H1 (cell line): Measurements from ENCODE around the gene ADAT3. TPM values are rescaled to one million over a fixed set of nuclear protein-coding genes. Genes with fewer than 3 reads are reported as not detected.

Experiments
- CTCF ChIA-PET: fragments of 300-600 bp; sonication (Branson Sonifier 250); formaldehyde crosslinking; loops from one replicate; lab custom pipeline; 2021; ENCODE audit not compliant: partially characterized antibody; lab: Charles Lee
- POLR2A ChIA-PET: fragments of 300-600 bp; sonication (Branson Sonifier 250); formaldehyde crosslinking; loops from one replicate; lab custom pipeline; 2021; ENCODE audit warnings: inconsistent platforms; ENCODE audit not compliant: partially characterized antibody; lab: Charles Lee
- DNase-seq, 2 experiments: peaks; one replicate each; pipeline versions ENCODE4 v3.0.0 to v3.0.0-alpha.2; 2010 to 2022; ENCODE audit warnings: low spot score in 2 of 2, low read depth in 1 of 2, mixed read lengths in 1 of 2
- FAIRE-seq: peaks from 2 replicates; lab custom pipeline; 2011; peaks lifted over from hg19 to GRCh38; lab: Jason Lieb, UNC
- H2AFZ ChIP-seq: 2 replicates; pipeline ENCODE4 v1.8.1; 2012; ENCODE audit warnings: low read length, inconsistent platforms
- H2AK5ac ChIP-seq: 2 replicates; pipeline ENCODE4 v1.6.1; 2013; ENCODE audit warnings: low read depth, low read length
- H2BK120ac ChIP-seq: replicated peaks from 2 replicates; pipeline ENCODE3; 2013; ENCODE audit warnings: low read depth, low read length, inconsistent platforms
- H2BK12ac ChIP-seq: 2 replicates; pipeline ENCODE4 v1.6.1; 2013; ENCODE audit warnings: low read depth, low read length
- H2BK15ac ChIP-seq: 2 replicates; pipeline ENCODE4 v1.6.1; 2013; ENCODE audit warnings: low read length
- H2BK20ac ChIP-seq: 2 replicates; pipeline ENCODE4 v1.6.1; 2013; ENCODE audit warnings: low read length
- H2BK5ac ChIP-seq: 2 replicates; pipeline ENCODE4 v1.6.1; 2013; ENCODE audit warnings: low read depth, low read length
- H3K14ac ChIP-seq: 2 replicates; pipeline ENCODE4 v1.6.1; 2013; ENCODE audit warnings: inconsistent platforms; ENCODE audit not compliant: insufficient read length
- H3K18ac ChIP-seq: 2 replicates; pipeline ENCODE4 v1.6.1; 2013; ENCODE audit warnings: low read length; ENCODE audit errors: extremely low read depth
- H3K23ac ChIP-seq: 2 replicates; pipeline ENCODE4 v1.6.1; 2013; ENCODE audit warnings: inconsistent platforms; ENCODE audit not compliant: insufficient read length
- H3K23me2 ChIP-seq: 2 replicates; pipeline ENCODE4 v1.6.1; 2013; ENCODE audit warnings: low read depth, low read length
- H3K27ac ChIP-seq: 2 replicates; pipeline ENCODE4 v1.6.1; 2011; ENCODE audit warnings: low read depth, low read length, inconsistent platforms
- H3K27me3 ChIP-seq, 4 experiments: replicated peaks in 1 of 4; 1 replicate in 1 of 4; 2 replicates in 3 of 4; pipeline versions ENCODE4 v1.6.1 to v1.8.1; 2011 to 2013; ENCODE audit warnings: low read length in 3 of 4, mild to moderate bottlenecking in 3 of 4, inconsistent platforms in 2 of 4, mixed read lengths in 2 of 4, moderate library complexity in 1 of 4; ENCODE audit not compliant: control insufficient read depth in 3 of 4, insufficient read depth in 3 of 4; ENCODE audit errors: extremely low read depth in 1 of 4
- H3K36me3 ChIP-seq, 4 experiments: 2 replicates each; pipeline versions ENCODE4 v1.6.1 to v1.8.1; 2011 to 2013; ENCODE audit warnings: mild to moderate bottlenecking in 4 of 4, low read length in 3 of 4, moderate library complexity in 2 of 4, control low read depth in 1 of 4, inconsistent platforms in 1 of 4; ENCODE audit not compliant: insufficient read depth in 4 of 4, control insufficient read depth in 2 of 4
- H3K4ac ChIP-seq: replicated peaks from 2 replicates; pipeline ENCODE3; 2013; ENCODE audit warnings: low read length, low read depth, mixed read lengths, inconsistent platforms; ENCODE audit not compliant: insufficient read length
- H3K4me1 ChIP-seq, 4 experiments: replicated peaks in 1 of 4; 1 replicate in 1 of 4; 2 replicates in 3 of 4; pipeline versions ENCODE4 v1.6.1 to v1.8.1; 2011 to 2013; ENCODE audit warnings: low read length in 3 of 4, inconsistent platforms in 2 of 4, mixed read lengths in 1 of 4; ENCODE audit not compliant: insufficient read depth in 4 of 4, control insufficient read depth in 3 of 4
- H3K4me2 ChIP-seq, 2 experiments: 2 replicates each; pipeline versions ENCODE4 v1.6.1 to v1.8.1; 2011 to 2013; ENCODE audit warnings: low read depth in 2 of 2, low read length in 2 of 2, control low read depth in 1 of 2, inconsistent platforms in 1 of 2, mild to moderate bottlenecking in 1 of 2; ENCODE audit not compliant: insufficient read depth in 1 of 2
- H3K4me3 ChIP-seq, 4 experiments: fragments of 200-600, 300-600 bp in 1 of 4; sonication (generic), shearing (Covaris generic), sonication (Bioruptor Twin) in 1 of 4; 2 replicates each; pipeline versions ENCODE4 v1.5.1 to v1.8.1; 2011 to 2016; ENCODE audit warnings: low read length in 4 of 4, low read depth in 3 of 4, control low read depth in 2 of 4, inconsistent platforms in 2 of 4, mild to moderate bottlenecking in 2 of 4, mixed read lengths in 1 of 4, moderate library complexity in 1 of 4; ENCODE audit not compliant: insufficient read depth in 2 of 4; ENCODE audit errors: extremely low read depth in 1 of 4
- H3K56ac ChIP-seq: replicated peaks from 2 replicates; pipeline ENCODE3; 2013; ENCODE audit warnings: low read depth, mild to moderate bottlenecking, mixed read lengths, low read length, inconsistent platforms; ENCODE audit not compliant: insufficient read length
- H3K79me1 ChIP-seq: 2 replicates; pipeline ENCODE4 v1.6.1; 2013; ENCODE audit warnings: low read depth, low read length, control low read depth
- H3K79me2 ChIP-seq, 2 experiments: 2 replicates each; pipeline versions ENCODE4 v1.6.1 to v1.8.1; 2012 to 2013; ENCODE audit warnings: low read length in 2 of 2, mild to moderate bottlenecking in 2 of 2, inconsistent platforms in 1 of 2; ENCODE audit not compliant: insufficient read depth in 2 of 2, control insufficient read depth in 1 of 2
- H3K9ac ChIP-seq, 4 experiments: replicated peaks in 1 of 4; 1 replicate in 1 of 4; 2 replicates in 3 of 4; pipeline versions ENCODE4 v1.6.1 to v1.8.1; 2011 to 2013; ENCODE audit warnings: low read depth in 3 of 4, low read length in 3 of 4, control low read depth in 2 of 4, mild to moderate bottlenecking in 2 of 4, moderate library complexity in 2 of 4, inconsistent platforms in 1 of 4; ENCODE audit errors: extremely low read depth in 1 of 4
- H3K9me3 ChIP-seq, 2 experiments: 2 replicates each; pipeline versions ENCODE4 v1.6.1 to v1.8.1; 2012 to 2013; ENCODE audit warnings: mild to moderate bottlenecking in 2 of 2, moderate library complexity in 2 of 2, control low read depth in 1 of 2, inconsistent platforms in 1 of 2, low read depth in 1 of 2, low read length in 1 of 2, mixed read lengths in 1 of 2; ENCODE audit not compliant: insufficient read depth in 2 of 2
- H4K20me1 ChIP-seq, 2 experiments: replicated peaks in 1 of 2; 2 replicates each; pipeline versions ENCODE3 to v1.8.1; 2011 to 2013; ENCODE audit warnings: inconsistent platforms in 2 of 2, low read length in 2 of 2, mild to moderate bottlenecking in 1 of 2; ENCODE audit not compliant: insufficient read depth in 2 of 2, control insufficient read depth in 1 of 2
- H4K5ac ChIP-seq: 2 replicates; pipeline ENCODE4 v1.6.1; 2013; ENCODE audit warnings: low read length, low read depth, mixed read lengths, inconsistent platforms; ENCODE audit not compliant: insufficient read length
- H4K8ac ChIP-seq: 2 replicates; pipeline ENCODE4 v1.8.0; 2013; ENCODE audit warnings: mild to moderate bottlenecking, moderate library complexity, low read length, inconsistent platforms; ENCODE audit not compliant: insufficient read depth; ENCODE audit errors: extremely low read depth
- H4K91ac ChIP-seq: replicated peaks from 2 replicates; pipeline ENCODE3; 2013; ENCODE audit warnings: low read length, mixed read lengths, inconsistent platforms; ENCODE audit not compliant: insufficient read length
- BACH1 ChIP-seq: IDR thresholded peaks from 2 replicates; pipeline ENCODE4 v1.6.1; 2012; ENCODE audit warnings: low read length, improper control_type of control experiment
- BRCA1 ChIP-seq: IDR thresholded peaks from 2 replicates; pipeline ENCODE4 v1.6.1; 2012; ENCODE audit warnings: low read depth, low read length, improper control_type of control experiment
- SIRT6 ChIP-seq: IDR thresholded peaks from one replicate; pipeline ENCODE4 v1.7.1; 2012; ENCODE audit warnings: low read length, inconsistent platforms
- SRF ChIP-seq: IDR thresholded peaks from 2 replicates; pipeline ENCODE4 v1.6.1; 2011; ENCODE audit warnings: mild to moderate bottlenecking, low read depth, low read length, moderate library complexity
- YY1 ChIP-seq: IDR thresholded peaks from 2 replicates; pipeline ENCODE4 v1.6.1; 2011; ENCODE audit warnings: low read depth, mild to moderate bottlenecking, low read length
- WGBS, 2 experiments: shearing (Covaris generic) in 1 of 2; methylation state at CpG; one replicate each; pipeline versions ENCODE4 v1.1.6 to v1.1.7; 2013 to 2015; ENCODE audit warnings: low lambda C conversion rate in 2 of 2, mixed read lengths in 2 of 2, inconsistent platforms in 1 of 2, low coverage in 1 of 2, missing lambda C conversion rate in 1 of 2; ENCODE audit not compliant: insufficient replicate concordance in 2 of 2, insufficient coverage in 1 of 2, insufficient read length in 1 of 2; ENCODE audit errors: extremely low coverage in 1 of 2, missing lambda C conversion rate in 1 of 2; 5-methylcytosine and 5-hydroxymethylcytosine counted together
- polyA plus RNA-seq, 7 experiments: library from polyadenylated mRNA; depleted of rRNA in 3 of 7; stranded (reverse) in 5 of 7; unstranded in 2 of 7; fragments of >200 nt in 5 of 7; fragments of 200-250 nt in 2 of 7; gene quantifications; 1 replicate in 5 of 7; 2 replicates in 1 of 7; 4 replicates in 1 of 7; pipeline versions ENCODE4 v1.2.1 to v1.2.3, GENCODE V29; 2011 to 2013; ENCODE audit warnings: missing spikeins in 2 of 7, mixed read lengths in 2 of 7
- total RNA-seq: library from RNA; stranded (reverse); fragmentation: NEBNext Ultra II Directional; extraction: Animal tissue kit (Norgen Biotek cat#: 25700); gene quantifications from 2 replicates; pipeline ENCODE4 v1.2.1, GENCODE V29; 2021
- TF ChIP-seq, protein P1 (sequence below), 3 experiments: IDR thresholded peaks; 1 replicate in 2 of 3; 2 replicates in 1 of 3; pipeline versions ENCODE4 v1.5.1 to v1.6.1; 2011; ENCODE audit warnings: low read length in 3 of 3, mild to moderate bottlenecking in 3 of 3, inconsistent platforms in 2 of 3, low read depth in 1 of 3, moderate library complexity in 1 of 3; ENCODE audit not compliant: insufficient read depth in 1 of 3; ENCODE audit errors: control extremely low read depth in 1 of 3

The ADAT3 gene
- total and polyA plus RNA-seq, 2 of the 8 experiments (the other 6 are each of a cell fraction or from before 2014, with no cell fraction given): 5.4 to 10.8 TPM

DNA sequence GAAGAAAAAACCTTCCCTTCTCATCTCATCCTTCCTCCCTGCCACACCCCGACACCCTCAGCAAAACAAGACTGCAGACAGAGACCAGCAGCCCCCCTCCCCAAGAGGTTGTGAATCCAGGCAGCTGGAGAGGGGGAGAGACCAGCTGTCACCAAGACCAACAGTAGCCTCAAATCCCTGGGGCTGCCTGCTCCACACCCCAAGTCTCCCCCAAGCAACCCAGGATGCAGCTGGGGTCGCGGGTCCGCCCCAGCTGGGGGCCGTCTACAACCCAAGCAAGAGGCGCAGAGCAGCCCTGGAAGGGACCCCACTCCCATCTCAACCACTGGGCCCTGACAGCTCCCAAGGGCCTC, 48.9 kb upstream of the ADAT3 start:
- Histone ChIP-seq H2BK20ac (no peak overlapping the region), H3K9ac (peak overlapping the region in 2 of 4 experiments; percentile 13 to 31; a peak in 2 of 7 replicates)
- DNase-seq: peak in 1 of 2 experiments; percentile 53

More for the DNA sequence above, 48.9 kb upstream of the ADAT3 start:
- Histone ChIP-seq H3K27ac (no peak overlapping the region), H3K4me1 (peaks cover 0 to 71% (median 57%) of the 10 kb centered on the region in 4 experiments; a peak in 6 of 7 replicates), H3K18ac (peak overlapping the region; percentile 78; the same call in 1 of the 2 replicates), H3K4me2 (peak overlapping the region; percentile 67 to 95), H4K8ac (peak overlapping the region; percentile 71), H2BK5ac (peak overlapping the region; percentile 71; the same call in 1 of the 2 replicates), H4K5ac (no peak overlapping the region), H3K14ac (no peak overlapping the region), H2BK15ac (no peak overlapping the region), H3K27me3 (peaks cover 0 to 4% (median 2%) of the 10 kb centered on the region in 4 experiments; a peak in 3 of 7 replicates), H3K79me2 (peaks cover 8 to 61% of the 10 kb centered on the region in 2 experiments; a peak in 3 of 4 replicates), H3K9me3 (no peaks in the 10 kb centered on the region), H4K20me1 (peaks cover 36 to 43% of the 10 kb centered on the region in 2 experiments), H3K79me1 (peaks cover 19% of the 10 kb centered on the region), H4K91ac (peak overlapping the region; percentile 84), H3K23ac (no peak overlapping the region), H3K4me3 (peak overlapping the region in 3 of 4 experiments; percentile 20 to 70 (median 23); a peak in 4 of 8 replicates), H3K23me2 (peaks cover 6% of the 10 kb centered on the region; the same call in 1 of the 2 replicates), H2AFZ (no peak overlapping the region), H3K36me3 (no peaks in the 10 kb centered on the region), H3K56ac (no peak overlapping the region), H2BK120ac (no peak overlapping the region), H2AK5ac (no peak overlapping the region), H2BK12ac (0 out of 2 replicates have a peak overlapping the region, but pooled peaks have one; percentile 50), H3K4ac (no peak overlapping the region)
- no peak for FAIRE-seq
- POLR2A ChIA-PET: interaction anchor here (0.7 to 1.6 kb wide), 2 partner anchors 195 to 587 kb away, joined by 4 read pairs; partner anchors contain the start of gene CIRBP
- 64% methylated on average over 6 of the region's 6 CpGs; no CpG with 5 or more reads in 1 of the 2 experiments for WGBS, 2 experiments
- TF ChIP-seq YY1 (no peak), SIRT6 (no peak), BACH1 (no peak), BRCA1 (no peak), SRF (no peak)
- TF ChIP-seq, protein P1, sequence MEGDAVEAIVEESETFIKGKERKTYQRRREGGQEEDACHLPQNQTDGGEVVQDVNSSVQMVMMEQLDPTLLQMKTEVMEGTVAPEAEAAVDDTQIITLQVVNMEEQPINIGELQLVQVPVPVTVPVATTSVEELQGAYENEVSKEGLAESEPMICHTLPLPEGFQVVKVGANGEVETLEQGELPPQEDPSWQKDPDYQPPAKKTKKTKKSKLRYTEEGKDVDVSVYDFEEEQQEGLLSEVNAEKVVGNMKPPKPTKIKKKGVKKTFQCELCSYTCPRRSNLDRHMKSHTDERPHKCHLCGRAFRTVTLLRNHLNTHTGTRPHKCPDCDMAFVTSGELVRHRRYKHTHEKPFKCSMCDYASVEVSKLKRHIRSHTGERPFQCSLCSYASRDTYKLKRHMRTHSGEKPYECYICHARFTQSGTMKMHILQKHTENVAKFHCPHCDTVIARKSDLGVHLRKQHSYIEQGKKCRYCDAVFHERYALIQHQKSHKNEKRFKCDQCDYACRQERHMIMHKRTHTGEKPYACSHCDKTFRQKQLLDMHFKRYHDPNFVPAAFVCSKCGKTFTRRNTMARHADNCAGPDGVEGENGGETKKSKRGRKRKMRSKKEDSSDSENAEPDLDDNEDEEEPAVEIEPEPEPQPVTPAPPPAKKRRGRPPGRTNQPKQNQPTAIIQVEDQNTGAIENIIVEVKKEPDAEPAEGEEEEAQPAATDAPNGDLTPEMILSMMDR (IDR thresholded peaks at IDR 0.05; ENCODE audit: control extremely low read depth in 1 of 3, insufficient read depth in 1 of 3, low read depth in 1 of 3, low read length in 3 of 3): no peak
- CTCF ChIA-PET: interaction anchor here (0.6 to 2.5 kb wide), 5 partner anchors 11 to 41 kb away, joined by 3 to 13 read pairs (median 4); no protein-coding TSS in a partner anchor
